Neural progenitor cell (in vitro differentiated cells): ENCODE measurements around the gene COMMD3.

ENCODE experiments used
- EZH2phosphoT487 ChIP-seq: fragments of 200-600 bp; sonication (generic); IDR thresholded peaks from 2 replicates; pipeline ENCODE4 v1.6.1; 2017; ENCODE audit warnings: antibody characterized with exemption
- TF ChIP-seq, protein P1 (sequence below): fragments of 200-600 bp; sonication (generic); IDR thresholded peaks from 2 replicates; pipeline ENCODE4 v1.5.1; 2017; ENCODE audit warnings: antibody characterized with exemption, mild to moderate bottlenecking

DNA sequence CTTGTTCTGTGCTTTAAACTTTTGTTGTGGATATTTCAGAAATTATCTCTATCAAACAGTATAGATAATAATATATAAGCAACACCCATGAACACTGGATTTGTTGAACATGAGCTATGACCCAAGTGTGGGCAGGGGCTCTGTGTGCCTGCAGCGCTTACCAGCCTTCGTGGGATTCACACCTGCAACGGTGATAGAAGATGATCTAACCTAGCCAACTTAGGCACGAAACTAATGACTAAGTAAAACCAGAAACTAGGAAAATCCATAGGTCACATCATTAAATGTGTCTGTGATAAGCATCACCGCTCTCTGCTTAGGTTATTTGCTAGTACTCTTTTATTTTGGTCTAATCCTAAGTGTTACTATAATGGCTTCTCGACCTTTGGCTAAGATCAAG is 47.1 kb downstream of the COMMD3 start:
- TF ChIP-seq, protein P1, sequence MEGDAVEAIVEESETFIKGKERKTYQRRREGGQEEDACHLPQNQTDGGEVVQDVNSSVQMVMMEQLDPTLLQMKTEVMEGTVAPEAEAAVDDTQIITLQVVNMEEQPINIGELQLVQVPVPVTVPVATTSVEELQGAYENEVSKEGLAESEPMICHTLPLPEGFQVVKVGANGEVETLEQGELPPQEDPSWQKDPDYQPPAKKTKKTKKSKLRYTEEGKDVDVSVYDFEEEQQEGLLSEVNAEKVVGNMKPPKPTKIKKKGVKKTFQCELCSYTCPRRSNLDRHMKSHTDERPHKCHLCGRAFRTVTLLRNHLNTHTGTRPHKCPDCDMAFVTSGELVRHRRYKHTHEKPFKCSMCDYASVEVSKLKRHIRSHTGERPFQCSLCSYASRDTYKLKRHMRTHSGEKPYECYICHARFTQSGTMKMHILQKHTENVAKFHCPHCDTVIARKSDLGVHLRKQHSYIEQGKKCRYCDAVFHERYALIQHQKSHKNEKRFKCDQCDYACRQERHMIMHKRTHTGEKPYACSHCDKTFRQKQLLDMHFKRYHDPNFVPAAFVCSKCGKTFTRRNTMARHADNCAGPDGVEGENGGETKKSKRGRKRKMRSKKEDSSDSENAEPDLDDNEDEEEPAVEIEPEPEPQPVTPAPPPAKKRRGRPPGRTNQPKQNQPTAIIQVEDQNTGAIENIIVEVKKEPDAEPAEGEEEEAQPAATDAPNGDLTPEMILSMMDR: no peak
- TF ChIP-seq EZH2phosphoT487: no peak
